T-cell (primary cell): ENCODE measurements around the gene TMEM247. TPM values are rescaled to one million over a fixed set of nuclear protein-coding genes. Genes with fewer than 3 reads are reported as not detected.

Source experiments
- ATAC-seq, 4 experiments: fragments of 200-7000 bp in 3 of 4; fragments of 150-1000 bp in 1 of 4; cut with Tn5 transposase; replicated peaks in 1 of 4; 1 replicate in 3 of 4; 2 replicates in 1 of 4; pipeline ENCODE4 v1.10.0; 2021; ENCODE audit warnings: moderate library complexity in 3 of 4, mild to moderate bottlenecking in 2 of 4, moderate number of reproducible peaks in 1 of 4
- CTCF ChIA-PET, 2 donors: fragments of 300-600 bp; sonication (Branson Sonifier 250); formaldehyde crosslinking; loops; one replicate each; lab custom pipeline; 2022; ENCODE audit warnings: antibody characterized with exemption in 2 of 2; lab: Charles Lee
- POLR2A ChIA-PET, 2 donors: fragments of 300-600 bp; sonication (Branson Sonifier 250); formaldehyde crosslinking; loops; one replicate each; lab custom pipeline; 2022; ENCODE audit warnings: antibody characterized with exemption in 2 of 2; lab: Charles Lee
- DNase-seq, 35 experiments: peaks; one replicate each; pipeline versions ENCODE4 v3.0.0 to v3.0.0-alpha.2; 2013 to 2023
- H3K27ac ChIP-seq: one replicate; pipeline ENCODE4 v1.5.1; 2013; ENCODE audit warnings: low read length
- H3K27me3 ChIP-seq, 2 experiments: replicated peaks in 1 of 2; 1 replicate in 1 of 2; 2 replicates in 1 of 2; pipeline versions ENCODE4 v1.6.1 to v1.7.0; 2013; ENCODE audit warnings: low read length in 1 of 2, mixed read lengths in 1 of 2; ENCODE audit not compliant: control insufficient read depth in 2 of 2, insufficient read depth in 2 of 2; ENCODE audit errors: extremely low read depth in 1 of 2
- H3K36me3 ChIP-seq, 2 donors: 1 replicate in 1 of 2; 2 replicates in 1 of 2; pipeline versions ENCODE4 v1.6.1 to v1.7.0; 2013; ENCODE audit warnings: low read length in 1 of 2; ENCODE audit not compliant: control insufficient read depth in 2 of 2, insufficient read depth in 1 of 2; ENCODE audit errors: extremely low read depth in 1 of 2
- H3K4me1 ChIP-seq, 2 experiments: 1 replicate in 1 of 2; 2 replicates in 1 of 2; pipeline versions ENCODE4 v1.6.1 to v1.7.0; 2013; ENCODE audit warnings: low read length in 2 of 2, mixed read lengths in 1 of 2; ENCODE audit not compliant: insufficient read depth in 2 of 2, control insufficient read depth in 1 of 2; ENCODE audit errors: extremely low read depth in 1 of 2
- H3K4me3 ChIP-seq, 2 donors: 1 replicate in 1 of 2; 2 replicates in 1 of 2; pipeline versions ENCODE4 v1.5.1 to v1.7.0; 2013; ENCODE audit warnings: mild to moderate bottlenecking in 2 of 2, low read length in 1 of 2, moderate library complexity in 1 of 2; ENCODE audit not compliant: control insufficient read depth in 1 of 2; ENCODE audit errors: extremely low read depth in 1 of 2
- H3K9me3 ChIP-seq: 2 replicates; pipeline ENCODE4 v1.7.0; 2013
- H3K27ac Mint-ChIP-seq, 2 donors: one replicate each; pipeline ENCODE4 v1.8.0; 2020 to 2021; ENCODE audit warnings: mild to moderate bottlenecking in 2 of 2, mixed read lengths in 2 of 2
- H3K27me3 Mint-ChIP-seq, 2 donors: one replicate each; pipeline ENCODE4 v1.8.0; 2021 to 2022; ENCODE audit warnings: mixed read lengths in 2 of 2
- H3K36me3 Mint-ChIP-seq: one replicate; pipeline ENCODE4 v1.8.0; 2021; ENCODE audit warnings: mixed read lengths
- H3K4me1 Mint-ChIP-seq, 3 donors: one replicate each; pipeline ENCODE4 v1.8.0; 2020 to 2022; ENCODE audit warnings: mixed read lengths in 3 of 3, mild to moderate bottlenecking in 1 of 3
- H3K4me3 Mint-ChIP-seq, 3 donors: one replicate each; pipeline ENCODE4 v1.8.0; 2020 to 2022; ENCODE audit warnings: mild to moderate bottlenecking in 3 of 3, mixed read lengths in 3 of 3, moderate library complexity in 3 of 3
- H3K9me3 Mint-ChIP-seq, 3 donors: one replicate each; pipeline ENCODE4 v1.8.0; 2020 to 2022; ENCODE audit warnings: mixed read lengths in 3 of 3
- WGBS: methylation state at CpG from one replicate; pipeline ENCODE4 v1.1.5; 2013; ENCODE audit warnings: missing lambda C conversion rate; ENCODE audit not compliant: insufficient coverage; 5-methylcytosine and 5-hydroxymethylcytosine counted together
- total RNA-seq, 35 experiments: library from RNA in 6 of 35; stranded (reverse) in 6 of 35; fragments of 120-200 nt in 1 of 35; gene quantifications; one replicate each; pipeline versions ENCODE4 v1.2.1 to v1.2.4 and lab custom pipeline; 2013 to 2026

TMEM247 gene
- total RNA-seq, 5 donors from 2014 or later (not counting 1 experiment from before 2014, with no cell fraction given) = not detected

DNA sequence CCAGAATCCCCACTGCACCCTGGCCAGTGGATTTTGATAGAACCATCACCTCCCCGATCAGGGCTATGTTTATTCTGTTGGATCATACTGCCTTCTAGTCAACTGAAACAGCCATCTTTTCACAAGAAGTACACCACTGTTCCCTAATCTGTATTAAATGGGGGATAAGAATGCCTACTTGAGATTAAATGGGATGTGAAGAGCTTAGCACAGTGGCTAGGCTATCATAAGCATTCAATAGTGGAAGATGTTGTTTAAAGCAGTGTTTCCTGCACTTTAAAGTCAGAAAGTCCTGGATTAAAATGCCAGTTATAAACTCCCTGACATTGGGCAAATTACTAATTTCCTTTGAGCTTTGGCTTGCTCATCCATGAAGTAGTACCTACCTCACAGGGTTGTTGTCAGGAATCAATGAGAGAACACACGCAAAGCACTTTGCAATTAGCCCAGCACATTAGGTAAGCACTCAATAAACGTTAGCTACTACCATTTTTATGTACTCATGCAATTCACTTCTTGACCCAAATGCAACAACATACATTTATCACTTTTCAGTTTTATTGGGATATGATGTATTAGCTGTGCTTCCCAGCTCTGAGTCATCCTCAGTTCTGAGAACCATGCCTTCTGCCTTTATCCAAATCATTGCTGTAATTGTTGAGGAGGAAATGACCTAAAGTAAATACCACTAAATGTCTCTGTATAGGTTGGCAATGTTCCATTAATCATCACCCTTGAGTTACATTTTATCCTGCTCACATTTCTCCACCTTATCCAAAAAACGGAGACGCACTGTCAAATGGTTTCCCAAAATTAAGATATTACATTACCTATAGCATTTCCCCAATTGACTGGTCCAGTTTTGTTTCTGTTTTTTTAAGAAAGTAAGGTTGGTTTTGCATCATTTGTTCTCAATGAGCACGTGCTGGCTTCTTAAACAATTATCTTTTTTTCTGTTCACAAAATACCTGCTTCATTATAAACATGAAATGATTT, 2.1 kb downstream of the TMEM247 start:
- DNase-seq = no peak
- H3K36me3 ChIP-seq = no peaks in the 10 kb centered on the region
- peaks cover 0 to 17% of the 10 kb centered on the region in 2 experiments for H3K4me1 ChIP-seq
- H3K36me3 Mint-ChIP-seq = peaks cover 3% of the 10 kb centered on the region
- H3K4me3 ChIP-seq = no peak overlapping the region
- H3K27me3 ChIP-seq = peaks cover 0 to 17% of the 10 kb centered on the region in 2 experiments
- ATAC-seq = no peak
- H3K27ac ChIP-seq = no peak overlapping the region
- H3K27ac Mint-ChIP-seq = no peak overlapping the region
- CTCF ChIA-PET = interaction anchor here in 1 of 2 donors (0.8 kb wide), 1 partner anchor 33 kb away, joined by 3 read pairs; no protein-coding TSS in a partner anchor
- WGBS = no CpG with 5 or more reads among the region's 6 CpGs
- H3K9me3 Mint-ChIP-seq = peaks cover 0 to 8% (median 4%) of the 10 kb centered on the region in 3 donors
- peaks cover 21 to 23% (median 22%) of the 10 kb centered on the region in 3 donors for H3K4me1 Mint-ChIP-seq
- no peak overlapping the region for H3K4me3 Mint-ChIP-seq
- no peaks in the 10 kb centered on the region for H3K9me3 ChIP-seq
- POLR2A ChIA-PET = interaction anchor here (0.6 to 1.0 kb wide), 3 partner anchors 8 to 76 kb away, joined by 3 read pairs; no protein-coding TSS in a partner anchor
- peaks cover 0 to 2% of the 10 kb centered on the region in 2 donors for H3K27me3 Mint-ChIP-seq

DNA sequence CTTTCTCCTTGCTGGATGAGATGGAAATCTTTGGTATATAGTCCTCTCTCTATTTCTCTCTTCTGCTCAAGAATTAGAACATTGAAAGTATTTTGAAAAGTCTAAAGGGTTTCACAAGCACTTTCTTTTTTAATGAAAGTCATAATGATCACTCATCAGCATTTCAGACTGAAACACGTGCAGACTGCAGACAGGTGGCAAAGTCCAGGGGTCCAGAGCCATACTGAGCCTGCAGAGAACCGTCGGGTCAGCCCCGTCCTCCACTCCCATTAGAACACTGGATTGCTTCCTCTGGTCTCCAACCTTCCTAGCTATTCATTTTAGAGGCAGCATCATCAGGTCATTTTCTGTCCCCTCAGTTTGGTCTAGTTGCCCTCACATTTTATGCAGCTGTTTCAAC, 3.1 kb downstream of the TMEM247 start:
- 78% methylated on average over 4 of the region's 4 CpGs for WGBS
- H3K27ac ChIP-seq = no peak overlapping the region
- H3K4me1 Mint-ChIP-seq = peaks cover 12 to 14% (median 13%) of the 10 kb centered on the region in 3 donors
- no peaks in the 10 kb centered on the region for H3K9me3 ChIP-seq
- peaks cover 0 to 10% of the 10 kb centered on the region in 2 experiments for H3K4me1 ChIP-seq
- ChIA-PET CTCF (interaction anchor here in 1 of 2 donors (0.5 kb wide), 1 partner anchor 1285 kb away, joined by 3 read pairs; no protein-coding TSS in a partner anchor), POLR2A (no interaction called here)
- DNase-seq = no peak
- H3K4me3 ChIP-seq = no peak overlapping the region
- no peaks in the 10 kb centered on the region for H3K36me3 Mint-ChIP-seq
- H3K27me3 ChIP-seq = peaks cover 0 to 17% of the 10 kb centered on the region in 2 experiments
- no peak overlapping the region for H3K4me3 Mint-ChIP-seq
- no peaks in the 10 kb centered on the region for H3K36me3 ChIP-seq
- ATAC-seq = no peak
- no peak overlapping the region for H3K27ac Mint-ChIP-seq
- H3K9me3 Mint-ChIP-seq = peaks cover 0 to 4% (median 0%) of the 10 kb centered on the region in 3 donors
- H3K27me3 Mint-ChIP-seq = peaks cover 0 to 2% of the 10 kb centered on the region in 2 donors

DNA sequence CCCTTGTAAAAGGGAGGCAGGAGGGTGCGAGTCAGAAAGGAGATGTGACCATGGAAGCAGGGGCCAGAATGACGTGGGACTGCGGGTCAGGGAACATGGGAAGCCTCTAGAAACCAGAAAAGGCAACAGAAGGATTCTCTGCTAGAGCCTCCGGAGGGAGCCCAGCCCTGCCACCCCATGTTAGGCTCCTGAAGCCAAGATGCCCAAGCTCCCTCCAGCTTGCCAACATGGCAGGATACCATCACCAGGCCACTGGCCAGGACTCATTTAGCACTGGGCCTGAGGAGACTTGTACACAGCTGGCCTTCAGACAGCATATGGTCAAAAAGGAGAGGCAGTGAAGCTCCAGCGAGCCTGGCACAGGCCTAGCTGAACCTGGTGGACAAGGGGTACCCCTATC, 5.6 kb downstream of the TMEM247 start:
- Histone ChIP-seq H3K4me1 (no peaks in the 10 kb centered on the region), H3K27me3 (peaks cover 0 to 17% of the 10 kb centered on the region in 2 experiments), H3K9me3 (no peaks in the 10 kb centered on the region), H3K4me3 (no peak overlapping the region), H3K27ac (no peak overlapping the region), H3K36me3 (no peaks in the 10 kb centered on the region)
- DNase-seq (no peak), ATAC-seq (no peak)
- 88% methylated on average over 4 of the region's 5 CpGs for WGBS
- ChIA-PET CTCF (interaction anchor here in 1 of 2 donors (0.7 kb wide), 1 partner anchor 165 kb away, joined by 4 read pairs; no protein-coding TSS in a partner anchor), POLR2A (no interaction called here)
- Mint-ChIP-seq H3K4me1 (peaks cover 0 to 3% (median 0%) of the 10 kb centered on the region in 3 donors), H3K36me3 (no peaks in the 10 kb centered on the region), H3K27me3 (peaks cover 0 to 2% of the 10 kb centered on the region in 2 donors), H3K4me3 (no peak overlapping the region), H3K27ac (no peak overlapping the region), H3K9me3 (no peaks in the 10 kb centered on the region)

DNA sequence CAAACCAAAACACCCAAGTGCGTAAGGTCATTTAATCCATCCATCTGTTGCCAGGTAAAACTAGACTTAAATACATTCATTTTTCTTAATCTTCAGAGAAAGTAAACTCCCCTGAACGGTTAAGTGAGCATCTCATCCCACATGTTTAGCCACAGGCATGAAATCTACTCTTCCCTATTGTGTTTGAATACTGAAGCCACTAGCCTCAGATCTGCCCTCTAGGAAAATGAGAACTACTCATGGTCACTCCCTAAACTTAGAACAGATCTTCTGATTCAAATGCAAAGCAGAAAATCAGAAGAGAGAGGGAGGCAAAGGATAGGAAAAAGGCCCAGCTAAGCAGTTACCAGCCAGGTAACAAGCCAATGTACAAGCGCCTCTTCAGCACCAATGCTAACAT, 7.1 kb downstream of the TMEM247 start:
- H3K9me3 Mint-ChIP-seq = no peaks in the 10 kb centered on the region
- Histone ChIP-seq H3K4me1 (peaks cover 0 to 5% of the 10 kb centered on the region in 2 experiments), H3K27ac (no peak overlapping the region), H3K4me3 (no peak overlapping the region), H3K36me3 (no peaks in the 10 kb centered on the region), H3K9me3 (no peaks in the 10 kb centered on the region), H3K27me3 (peaks cover 0 to 6% of the 10 kb centered on the region in 2 experiments)
- no peaks in the 10 kb centered on the region for H3K36me3 Mint-ChIP-seq
- H3K4me3 Mint-ChIP-seq = no peak overlapping the region
- 87% methylated on average over 3 of the region's 3 CpGs for WGBS
- ChIA-PET POLR2A (interaction anchor here in 1 of 2 donors (0.5 kb wide), 1 partner anchor 963 kb away, joined by 9 read pairs; no protein-coding TSS in a partner anchor), CTCF (no interaction called here)
- H3K4me1 Mint-ChIP-seq = peaks cover 0 to 6% (median 0%) of the 10 kb centered on the region in 3 donors
- peaks cover 0 to 2% of the 10 kb centered on the region in 2 donors for H3K27me3 Mint-ChIP-seq
- DNase-seq (no peak), ATAC-seq (no peak)
- no peak overlapping the region for H3K27ac Mint-ChIP-seq

DNA sequence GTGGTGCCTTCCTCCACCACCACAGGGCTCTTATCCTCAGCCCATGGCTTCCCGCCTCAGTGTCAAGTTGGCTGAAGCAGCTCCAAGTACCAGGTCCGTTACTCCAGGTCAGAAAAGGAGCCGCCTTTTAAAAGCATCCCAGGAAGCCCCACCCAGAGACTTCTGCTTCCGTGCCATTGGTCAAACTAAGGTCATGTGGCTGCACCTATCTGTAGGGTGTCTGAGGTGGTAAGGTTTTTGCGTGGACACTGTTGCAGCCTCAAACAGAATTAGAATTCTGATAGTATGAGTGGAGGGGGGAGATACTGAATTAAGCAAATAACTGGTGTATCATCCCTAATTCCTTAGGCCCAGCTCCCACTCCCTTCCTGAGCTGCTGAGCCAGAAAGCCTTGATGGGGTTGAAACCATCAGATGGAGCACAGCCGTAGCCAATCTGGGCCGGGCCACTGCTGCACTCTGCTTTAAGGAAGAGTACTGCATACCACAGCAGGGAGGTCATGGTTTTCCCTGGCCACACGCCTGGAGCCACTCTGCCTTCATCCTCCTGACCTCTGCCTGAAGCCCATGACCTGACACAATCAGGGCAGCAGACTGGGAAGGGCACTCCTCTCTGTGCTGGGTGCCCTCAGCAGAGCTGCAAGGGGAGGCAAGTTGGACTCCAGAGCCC, 8.4 kb downstream of the TMEM247 start:
- WGBS = 84% methylated on average over 7 of the region's 8 CpGs
- H3K27ac Mint-ChIP-seq = no peak overlapping the region
- DNase-seq (no peak), ATAC-seq (no peak)
- H3K36me3 Mint-ChIP-seq = no peaks in the 10 kb centered on the region
- peaks cover 0 to 6% (median 0%) of the 10 kb centered on the region in 3 donors for H3K4me1 Mint-ChIP-seq
- H3K27ac ChIP-seq = no peak overlapping the region
- ChIA-PET CTCF (no interaction called here), POLR2A (no interaction called here)
- peaks cover 0 to 2% of the 10 kb centered on the region in 2 donors for H3K27me3 Mint-ChIP-seq
- no peak overlapping the region for H3K4me3 ChIP-seq
- H3K27me3 ChIP-seq = peaks cover 0 to 6% of the 10 kb centered on the region in 2 experiments
- H3K36me3 ChIP-seq = no peaks in the 10 kb centered on the region
- no peak overlapping the region for H3K4me3 Mint-ChIP-seq
- H3K4me1 ChIP-seq = peaks cover 0 to 5% of the 10 kb centered on the region in 2 experiments
- H3K9me3 ChIP-seq = no peaks in the 10 kb centered on the region
- H3K9me3 Mint-ChIP-seq = no peaks in the 10 kb centered on the region

DNA sequence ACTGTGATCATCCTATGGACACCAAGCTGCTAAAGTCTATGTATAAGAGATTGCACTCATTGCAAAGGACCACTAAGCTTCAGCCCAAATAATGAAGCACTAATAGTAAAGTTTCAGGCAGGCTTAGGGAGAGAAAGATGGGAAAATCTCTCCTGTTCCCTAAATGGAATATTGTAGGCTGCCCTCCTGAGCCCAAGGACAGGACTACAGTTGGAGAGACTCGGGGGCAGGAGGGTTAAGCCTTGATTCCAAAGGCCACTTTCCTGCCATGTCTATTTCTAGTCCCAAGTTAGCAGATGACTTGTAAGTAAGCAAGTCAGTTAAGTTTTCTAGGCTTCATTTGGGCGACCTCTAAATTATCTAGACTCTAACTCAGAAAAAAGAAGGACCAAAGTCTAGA, 9.0 kb downstream of the TMEM247 start:
- Histone ChIP-seq H3K27ac (no peak overlapping the region), H3K27me3 (peaks cover 0 to 6% of the 10 kb centered on the region in 2 experiments), H3K36me3 (no peaks in the 10 kb centered on the region), H3K4me3 (no peak overlapping the region), H3K4me1 (peaks cover 0 to 5% of the 10 kb centered on the region in 2 experiments), H3K9me3 (no peaks in the 10 kb centered on the region)
- ChIA-PET CTCF (interaction anchor here (0.7 kb wide), 2 partner anchors 63 to 118 kb away, joined by 4 read pairs; no protein-coding TSS in a partner anchor), POLR2A (no interaction called here)
- H3K9me3 Mint-ChIP-seq = no peaks in the 10 kb centered on the region
- peaks cover 0 to 2% of the 10 kb centered on the region in 2 donors for H3K27me3 Mint-ChIP-seq
- H3K27ac Mint-ChIP-seq = no peak overlapping the region
- DNase-seq = no peak
- H3K36me3 Mint-ChIP-seq = no peaks in the 10 kb centered on the region
- H3K4me3 Mint-ChIP-seq = no peak overlapping the region
- peaks cover 0 to 6% (median 0%) of the 10 kb centered on the region in 3 donors for H3K4me1 Mint-ChIP-seq
- no peak for ATAC-seq
- WGBS = no CpG with 5 or more reads among the region's 2 CpGs
